Measurements from ENCODE around the gene MYH14. TPM values are rescaled to one million over a fixed set of nuclear protein-coding genes. Genes with fewer than 3 reads are reported as not detected.
A peak's percentile ranks its signal among the peaks of the same experiment; 100 is the strongest.

Gene MYH14
- total and polyA plus RNA-seq, 2 of the 13 experiments (the other 11 are each of a cell fraction or from before 2014, with no cell fraction given) = 5.5 to 5.8 TPM

DNA sequence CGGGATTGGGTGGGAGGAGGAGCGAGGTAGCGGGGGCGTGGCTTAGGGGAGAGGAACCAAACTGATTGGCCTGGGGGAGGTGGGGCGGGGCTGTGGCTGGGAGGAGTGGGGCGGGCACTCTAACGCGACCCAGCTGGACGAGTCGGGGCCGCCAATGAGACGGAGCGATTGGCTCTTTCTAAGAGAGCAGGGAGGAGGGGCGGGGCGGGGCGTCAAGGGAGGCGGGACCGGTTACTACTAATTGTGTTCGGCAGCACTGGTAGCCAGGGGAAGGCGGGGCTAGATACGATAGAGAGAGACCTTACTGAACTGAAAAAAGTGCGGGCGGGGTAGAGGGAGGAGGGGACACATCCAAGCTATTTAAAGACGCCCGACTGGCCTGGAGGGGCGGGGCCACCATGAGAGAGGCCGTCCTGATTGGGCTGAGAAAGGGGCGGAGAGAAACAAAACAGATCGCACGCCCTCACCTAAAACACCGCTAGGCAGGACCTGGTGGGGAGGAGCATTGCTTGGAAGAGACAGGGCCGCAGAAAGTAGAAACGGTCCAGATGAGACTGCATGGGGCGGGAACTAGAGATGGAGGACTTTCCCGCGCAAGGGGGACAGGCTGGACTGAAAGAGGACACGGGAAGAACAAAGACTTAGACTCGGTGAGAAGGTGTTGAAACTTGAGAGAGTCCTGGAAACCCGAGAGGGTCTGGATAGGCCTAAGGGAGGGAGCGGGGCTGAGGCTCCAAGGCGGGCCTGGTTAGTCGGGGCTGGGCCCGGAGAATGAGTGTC is 125.9 kb downstream of the MYH14 start, which contains the start of gene KCNC3 (continued):
- TF ChIP-seq, protein P1, sequence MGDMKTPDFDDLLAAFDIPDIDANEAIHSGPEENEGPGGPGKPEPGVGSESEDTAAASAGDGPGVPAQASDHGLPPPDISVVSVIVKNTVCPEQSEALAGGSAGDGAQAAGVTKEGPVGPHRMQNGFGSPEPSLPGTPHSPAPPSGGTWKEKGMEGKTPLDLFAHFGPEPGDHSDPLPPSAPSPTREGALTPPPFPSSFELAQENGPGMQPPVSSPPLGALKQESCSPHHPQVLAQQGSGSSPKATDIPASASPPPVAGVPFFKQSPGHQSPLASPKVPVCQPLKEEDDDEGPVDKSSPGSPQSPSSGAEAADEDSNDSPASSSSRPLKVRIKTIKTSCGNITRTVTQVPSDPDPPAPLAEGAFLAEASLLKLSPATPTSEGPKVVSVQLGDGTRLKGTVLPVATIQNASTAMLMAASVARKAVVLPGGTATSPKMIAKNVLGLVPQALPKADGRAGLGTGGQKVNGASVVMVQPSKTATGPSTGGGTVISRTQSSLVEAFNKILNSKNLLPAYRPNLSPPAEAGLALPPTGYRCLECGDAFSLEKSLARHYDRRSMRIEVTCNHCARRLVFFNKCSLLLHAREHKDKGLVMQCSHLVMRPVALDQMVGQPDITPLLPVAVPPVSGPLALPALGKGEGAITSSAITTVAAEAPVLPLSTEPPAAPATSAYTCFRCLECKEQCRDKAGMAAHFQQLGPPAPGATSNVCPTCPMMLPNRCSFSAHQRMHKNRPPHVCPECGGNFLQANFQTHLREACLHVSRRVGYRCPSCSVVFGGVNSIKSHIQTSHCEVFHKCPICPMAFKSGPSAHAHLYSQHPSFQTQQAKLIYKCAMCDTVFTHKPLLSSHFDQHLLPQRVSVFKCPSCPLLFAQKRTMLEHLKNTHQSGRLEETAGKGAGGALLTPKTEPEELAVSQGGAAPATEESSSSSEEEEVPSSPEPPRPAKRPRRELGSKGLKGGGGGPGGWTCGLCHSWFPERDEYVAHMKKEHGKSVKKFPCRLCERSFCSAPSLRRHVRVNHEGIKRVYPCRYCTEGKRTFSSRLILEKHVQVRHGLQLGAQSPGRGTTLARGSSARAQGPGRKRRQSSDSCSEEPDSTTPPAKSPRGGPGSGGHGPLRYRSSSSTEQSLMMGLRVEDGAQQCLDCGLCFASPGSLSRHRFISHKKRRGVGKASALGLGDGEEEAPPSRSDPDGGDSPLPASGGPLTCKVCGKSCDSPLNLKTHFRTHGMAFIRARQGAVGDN (CRISPR knock-in tag; IDR thresholded peaks at IDR 0.05) = peak; percentile 58
- TF ChIP-seq, protein P2, sequence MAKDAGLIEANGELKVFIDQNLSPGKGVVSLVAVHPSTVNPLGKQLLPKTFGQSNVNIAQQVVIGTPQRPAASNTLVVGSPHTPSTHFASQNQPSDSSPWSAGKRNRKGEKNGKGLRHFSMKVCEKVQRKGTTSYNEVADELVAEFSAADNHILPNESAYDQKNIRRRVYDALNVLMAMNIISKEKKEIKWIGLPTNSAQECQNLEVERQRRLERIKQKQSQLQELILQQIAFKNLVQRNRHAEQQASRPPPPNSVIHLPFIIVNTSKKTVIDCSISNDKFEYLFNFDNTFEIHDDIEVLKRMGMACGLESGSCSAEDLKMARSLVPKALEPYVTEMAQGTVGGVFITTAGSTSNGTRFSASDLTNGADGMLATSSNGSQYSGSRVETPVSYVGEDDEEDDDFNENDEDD (CRISPR knock-in tag; IDR thresholded peaks at IDR 0.05; ENCODE audit: borderline replicate concordance) = peak; percentile 82; the same call in 1 of the 2 replicates
- TF ChIP-seq, protein P3, sequence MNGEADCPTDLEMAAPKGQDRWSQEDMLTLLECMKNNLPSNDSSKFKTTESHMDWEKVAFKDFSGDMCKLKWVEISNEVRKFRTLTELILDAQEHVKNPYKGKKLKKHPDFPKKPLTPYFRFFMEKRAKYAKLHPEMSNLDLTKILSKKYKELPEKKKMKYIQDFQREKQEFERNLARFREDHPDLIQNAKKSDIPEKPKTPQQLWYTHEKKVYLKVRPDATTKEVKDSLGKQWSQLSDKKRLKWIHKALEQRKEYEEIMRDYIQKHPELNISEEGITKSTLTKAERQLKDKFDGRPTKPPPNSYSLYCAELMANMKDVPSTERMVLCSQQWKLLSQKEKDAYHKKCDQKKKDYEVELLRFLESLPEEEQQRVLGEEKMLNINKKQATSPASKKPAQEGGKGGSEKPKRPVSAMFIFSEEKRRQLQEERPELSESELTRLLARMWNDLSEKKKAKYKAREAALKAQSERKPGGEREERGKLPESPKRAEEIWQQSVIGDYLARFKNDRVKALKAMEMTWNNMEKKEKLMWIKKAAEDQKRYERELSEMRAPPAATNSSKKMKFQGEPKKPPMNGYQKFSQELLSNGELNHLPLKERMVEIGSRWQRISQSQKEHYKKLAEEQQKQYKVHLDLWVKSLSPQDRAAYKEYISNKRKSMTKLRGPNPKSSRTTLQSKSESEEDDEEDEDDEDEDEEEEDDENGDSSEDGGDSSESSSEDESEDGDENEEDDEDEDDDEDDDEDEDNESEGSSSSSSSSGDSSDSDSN (CRISPR knock-in tag; IDR thresholded peaks at IDR 0.05) = peak; percentile 47
- TF ChIP-seq FOXM1 (CRISPR knock-in tag; IDR thresholded peaks at IDR 0.05) (no peak), ZNF263 (CRISPR knock-in tag; IDR thresholded peaks at IDR 0.05) (peak; percentile 54; the same call in 1 of the 2 replicates), HOXA5 (CRISPR knock-in tag; IDR thresholded peaks at IDR 0.05) (no peak), ERF (CRISPR knock-in tag; IDR thresholded peaks at IDR 0.05) (peak; percentile 42; the same call in 1 of the 2 replicates)
- TF ChIP-seq, protein P4, sequence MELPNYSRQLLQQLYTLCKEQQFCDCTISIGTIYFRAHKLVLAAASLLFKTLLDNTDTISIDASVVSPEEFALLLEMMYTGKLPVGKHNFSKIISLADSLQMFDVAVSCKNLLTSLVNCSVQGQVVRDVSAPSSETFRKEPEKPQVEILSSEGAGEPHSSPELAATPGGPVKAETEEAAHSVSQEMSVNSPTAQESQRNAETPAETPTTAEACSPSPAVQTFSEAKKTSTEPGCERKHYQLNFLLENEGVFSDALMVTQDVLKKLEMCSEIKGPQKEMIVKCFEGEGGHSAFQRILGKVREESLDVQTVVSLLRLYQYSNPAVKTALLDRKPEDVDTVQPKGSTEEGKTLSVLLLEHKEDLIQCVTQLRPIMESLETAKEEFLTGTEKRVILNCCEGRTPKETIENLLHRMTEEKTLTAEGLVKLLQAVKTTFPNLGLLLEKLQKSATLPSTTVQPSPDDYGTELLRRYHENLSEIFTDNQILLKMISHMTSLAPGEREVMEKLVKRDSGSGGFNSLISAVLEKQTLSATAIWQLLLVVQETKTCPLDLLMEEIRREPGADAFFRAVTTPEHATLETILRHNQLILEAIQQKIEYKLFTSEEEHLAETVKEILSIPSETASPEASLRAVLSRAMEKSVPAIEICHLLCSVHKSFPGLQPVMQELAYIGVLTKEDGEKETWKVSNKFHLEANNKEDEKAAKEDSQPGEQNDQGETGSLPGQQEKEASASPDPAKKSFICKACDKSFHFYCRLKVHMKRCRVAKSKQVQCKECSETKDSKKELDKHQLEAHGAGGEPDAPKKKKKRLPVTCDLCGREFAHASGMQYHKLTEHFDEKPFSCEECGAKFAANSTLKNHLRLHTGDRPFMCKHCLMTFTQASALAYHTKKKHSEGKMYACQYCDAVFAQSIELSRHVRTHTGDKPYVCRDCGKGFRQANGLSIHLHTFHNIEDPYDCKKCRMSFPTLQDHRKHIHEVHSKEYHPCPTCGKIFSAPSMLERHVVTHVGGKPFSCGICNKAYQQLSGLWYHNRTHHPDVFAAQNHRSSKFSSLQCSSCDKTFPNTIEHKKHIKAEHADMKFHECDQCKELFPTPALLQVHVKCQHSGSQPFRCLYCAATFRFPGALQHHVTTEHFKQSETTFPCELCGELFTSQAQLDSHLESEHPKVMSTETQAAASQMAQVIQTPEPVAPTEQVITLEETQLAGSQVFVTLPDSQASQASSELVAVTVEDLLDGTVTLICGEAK (IDR thresholded peaks at IDR 0.05) = no peak
- TF ChIP-seq, protein P4 (CRISPR knock-in tag; IDR thresholded peaks at IDR 0.05) = 0 out of 2 replicates have a peak, but pooled peaks have one; percentile 31
